DND-41 (cell line): ENCODE measurements around the gene IFT43.

Source experiments
- ATAC-seq: fragments of 200-7000 bp; cut with Tn5 transposase; 3 replicates; pipeline ENCODE4 v1.9.1; 2021; ENCODE audit warnings: low read depth; ENCODE audit not compliant: insufficient read depth
- DNase-seq: peaks from one replicate; pipeline ENCODE4 v3.0.0-alpha.2; 2020
- H2AFZ ChIP-seq: 2 replicates; pipeline ENCODE4 v1.6.0; 2012; ENCODE audit warnings: low read depth, low read length
- H3K27ac ChIP-seq: 2 replicates; pipeline ENCODE4 v1.5.1; 2012; ENCODE audit warnings: low read length, inconsistent platforms
- H3K27me3 ChIP-seq: fragments of 200-600 bp; sonication (generic); 2 replicates; pipeline ENCODE4 v1.6.0; 2012; ENCODE audit warnings: low read length, mild to moderate bottlenecking, inconsistent platforms; ENCODE audit not compliant: insufficient read depth, poor library complexity
- H3K36me3 ChIP-seq: 2 replicates; pipeline ENCODE4 v1.5.1; 2012; ENCODE audit warnings: low read length, inconsistent platforms; ENCODE audit not compliant: insufficient read depth
- H3K4me1 ChIP-seq: 2 replicates; pipeline ENCODE4 v1.5.1; 2012; ENCODE audit warnings: mild to moderate bottlenecking, low read length; ENCODE audit not compliant: insufficient read depth
- H3K4me2 ChIP-seq: 2 replicates; pipeline ENCODE4 v1.6.0; 2012; ENCODE audit warnings: mild to moderate bottlenecking, moderate library complexity, low read length, inconsistent platforms; ENCODE audit not compliant: insufficient read depth
- H3K4me3 ChIP-seq, 2 experiments: fragments of 200-600 bp in 1 of 2; shearing (Covaris generic) in 1 of 2; 2 replicates each; pipeline ENCODE4 v1.5.1; 2012 to 2016; ENCODE audit warnings: inconsistent platforms in 2 of 2, low read length in 2 of 2, mild to moderate bottlenecking in 2 of 2, low read depth in 1 of 2, moderate library complexity in 1 of 2
- H3K79me2 ChIP-seq: 2 replicates; pipeline ENCODE4 v1.6.0; 2012; ENCODE audit warnings: low read length, inconsistent platforms; ENCODE audit not compliant: insufficient read depth
- H3K9ac ChIP-seq: 2 replicates; pipeline ENCODE4 v1.6.0; 2012; ENCODE audit warnings: low read depth, mild to moderate bottlenecking, inconsistent platforms, low read length, moderate library complexity
- H3K9me3 ChIP-seq: 2 replicates; pipeline ENCODE4 v1.5.1; 2012; ENCODE audit warnings: low read length, moderate library complexity, mild to moderate bottlenecking, inconsistent platforms; ENCODE audit not compliant: insufficient read depth, severe bottlenecking
- H4K20me1 ChIP-seq: 2 replicates; pipeline ENCODE4 v1.6.0; 2012; ENCODE audit warnings: low read length; ENCODE audit not compliant: insufficient read depth
- EZH2 ChIP-seq: IDR thresholded peaks from 3 replicates; pipeline ENCODE4 v1.6.1; 2012; ENCODE audit warnings: borderline replicate concordance, low read depth, mild to moderate bottlenecking, moderate library complexity, low read length, inconsistent platforms; ENCODE audit not compliant: severe bottlenecking
- TF ChIP-seq, protein P1 (sequence below): IDR thresholded peaks from 2 replicates; pipeline ENCODE4 v1.5.1; 2012; ENCODE audit warnings: borderline replicate concordance, low read length, moderate library complexity, mild to moderate bottlenecking; ENCODE audit not compliant: poor library complexity, severe bottlenecking; ENCODE audit errors: extremely low read depth

Gene IFT43

DNA sequence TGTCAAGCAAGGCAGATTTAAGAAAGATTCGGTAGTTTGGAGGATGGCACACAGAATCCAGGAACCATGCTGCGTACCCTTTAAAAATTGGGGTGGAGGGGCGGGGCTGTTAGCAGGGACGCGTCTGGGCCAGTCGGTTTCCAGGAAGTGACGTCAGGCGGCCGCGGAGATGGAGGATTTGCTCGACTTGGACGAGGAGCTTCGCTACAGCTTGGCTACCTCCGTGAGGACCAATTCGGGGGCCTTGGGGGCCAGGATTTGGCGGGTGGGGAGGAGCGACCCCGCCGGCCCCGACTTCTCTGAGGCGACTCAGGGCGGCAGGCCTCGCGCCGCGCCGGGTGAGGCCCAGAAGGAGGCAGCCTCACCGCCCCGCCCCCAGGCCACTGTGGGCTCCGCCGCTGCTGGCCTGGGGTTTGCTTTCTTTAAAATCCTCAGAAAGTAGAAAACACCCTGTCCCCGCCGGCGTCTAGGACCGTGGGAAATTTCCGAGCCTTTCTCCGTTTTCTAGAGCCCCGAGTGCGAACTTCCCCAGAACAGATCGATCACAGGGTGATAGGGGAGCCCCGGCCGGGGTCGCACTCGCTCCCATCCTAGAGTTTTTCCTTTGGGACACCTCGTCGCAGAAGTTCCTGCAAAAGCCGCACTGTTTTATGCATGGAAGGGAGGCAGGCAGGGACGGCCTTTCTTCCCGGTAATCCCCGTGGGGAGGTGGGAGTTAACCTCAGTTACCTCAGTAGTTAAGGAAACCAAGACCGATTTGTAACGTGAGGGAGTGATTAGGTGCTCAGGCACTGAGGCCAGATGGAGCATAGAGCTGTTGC, at the start of gene IFT43:
Gene IFT43, plus strand, starts transcription at position 146 of the 821 bp plus-strand sequence. Its CDS starts 24 bp downstream, at position 170.
- TF ChIP-seq EZH2: no peak
- TF ChIP-seq, protein P1, sequence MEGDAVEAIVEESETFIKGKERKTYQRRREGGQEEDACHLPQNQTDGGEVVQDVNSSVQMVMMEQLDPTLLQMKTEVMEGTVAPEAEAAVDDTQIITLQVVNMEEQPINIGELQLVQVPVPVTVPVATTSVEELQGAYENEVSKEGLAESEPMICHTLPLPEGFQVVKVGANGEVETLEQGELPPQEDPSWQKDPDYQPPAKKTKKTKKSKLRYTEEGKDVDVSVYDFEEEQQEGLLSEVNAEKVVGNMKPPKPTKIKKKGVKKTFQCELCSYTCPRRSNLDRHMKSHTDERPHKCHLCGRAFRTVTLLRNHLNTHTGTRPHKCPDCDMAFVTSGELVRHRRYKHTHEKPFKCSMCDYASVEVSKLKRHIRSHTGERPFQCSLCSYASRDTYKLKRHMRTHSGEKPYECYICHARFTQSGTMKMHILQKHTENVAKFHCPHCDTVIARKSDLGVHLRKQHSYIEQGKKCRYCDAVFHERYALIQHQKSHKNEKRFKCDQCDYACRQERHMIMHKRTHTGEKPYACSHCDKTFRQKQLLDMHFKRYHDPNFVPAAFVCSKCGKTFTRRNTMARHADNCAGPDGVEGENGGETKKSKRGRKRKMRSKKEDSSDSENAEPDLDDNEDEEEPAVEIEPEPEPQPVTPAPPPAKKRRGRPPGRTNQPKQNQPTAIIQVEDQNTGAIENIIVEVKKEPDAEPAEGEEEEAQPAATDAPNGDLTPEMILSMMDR: no peak
- Histone ChIP-seq H3K4me1 (peaks cover 31% of the 10 kb centered on the region), H3K27ac (peak within 1 kb of the TSS; percentile 48; the same call in 1 of the 2 replicates), H3K36me3 (no peaks in the 10 kb centered on the region), H4K20me1 (no peaks in the 10 kb centered on the region), H3K79me2 (0 out of 2 replicates have a peak, but pooled peaks cover 2% of the 10 kb centered on the region), H3K9me3 (no peaks in the 10 kb centered on the region), H3K9ac (peak within 1 kb of the TSS; percentile 69), H3K27me3 (peaks cover 4% of the 10 kb centered on the region), H2AFZ (peak within 1 kb of the TSS; percentile 89), H3K4me2 (peak within 1 kb of the TSS; percentile 96), H3K4me3 (peak within 1 kb of the TSS; percentile 87 to 90)
- ATAC-seq (peak; percentile 70), DNase-seq (peak; percentile 84)

DNA sequence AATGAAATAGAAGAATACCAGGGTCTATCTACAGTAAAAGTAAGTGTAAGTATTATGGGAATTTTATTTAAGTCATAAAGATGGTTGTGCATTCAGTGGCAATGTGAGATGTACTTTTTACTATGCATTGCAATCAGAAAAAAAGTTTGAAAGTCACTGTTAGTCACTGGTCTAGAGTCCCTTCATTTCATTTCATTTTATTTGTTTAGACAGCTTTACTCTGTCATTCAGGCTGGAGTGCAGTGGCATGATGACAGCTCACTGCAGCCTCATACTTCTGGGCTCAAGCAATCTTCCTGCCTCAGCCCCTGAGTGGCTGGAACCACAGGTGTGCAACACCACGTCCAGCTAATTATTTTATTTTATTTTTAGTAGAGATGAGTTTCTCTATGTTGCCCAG, 46.4 kb upstream of the IFT43 start:
- DNase-seq (no peak), ATAC-seq (no peak)
- no peak overlapping the region for H3K27ac ChIP-seq
- no peaks in the 10 kb centered on the region for H3K27me3 ChIP-seq
- H3K9ac ChIP-seq: no peak overlapping the region
- no peaks in the 10 kb centered on the region for H3K4me1 ChIP-seq
- no peak for TF ChIP-seq EZH2
- TF ChIP-seq, protein P1: no peak
- H3K4me3 ChIP-seq: no peak overlapping the region
- H3K4me2 ChIP-seq: no peak overlapping the region
- H3K36me3 ChIP-seq: peaks cover 3% of the 10 kb centered on the region; the same call in 1 of the 2 replicates
- no peaks in the 10 kb centered on the region for H4K20me1 ChIP-seq
- no peaks in the 10 kb centered on the region for H3K79me2 ChIP-seq
- H3K9me3 ChIP-seq: no peaks in the 10 kb centered on the region
- H2AFZ ChIP-seq: no peak overlapping the region

DNA sequence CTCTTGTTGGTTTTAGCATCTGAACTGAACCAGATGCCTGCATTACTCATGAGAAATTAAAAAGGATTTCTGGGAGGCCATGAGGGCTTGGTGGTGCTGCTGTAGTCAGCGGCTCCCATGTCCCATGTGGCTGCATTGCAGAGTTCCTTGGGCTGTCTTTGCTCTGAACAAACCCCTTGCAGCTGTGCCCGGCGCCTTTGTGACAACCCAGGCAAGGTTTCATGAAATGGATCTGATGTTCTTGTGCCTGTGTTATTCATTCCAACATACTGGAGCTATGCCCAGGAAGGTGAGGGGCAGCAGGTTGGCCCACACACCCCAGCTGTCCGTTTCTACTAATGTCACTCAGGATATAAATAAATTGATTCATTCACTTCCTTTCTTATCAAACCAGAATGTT, 44.5 kb upstream of the IFT43 start:
- Histone ChIP-seq H3K27me3 (no peaks in the 10 kb centered on the region), H3K79me2 (no peaks in the 10 kb centered on the region), H3K4me2 (no peak overlapping the region), H3K4me3 (no peak overlapping the region), H3K9me3 (no peaks in the 10 kb centered on the region), H3K27ac (no peak overlapping the region), H3K4me1 (no peaks in the 10 kb centered on the region), H2AFZ (no peak overlapping the region), H3K36me3 (peaks cover 3% of the 10 kb centered on the region; the same call in 1 of the 2 replicates), H3K9ac (no peak overlapping the region), H4K20me1 (no peaks in the 10 kb centered on the region)
- no peak for DNase-seq
- ATAC-seq: no peak
- no peak for TF ChIP-seq EZH2
- TF ChIP-seq, protein P1: no peak
